Measurements from ENCODE around the gene NTHL1. TPM values are rescaled to one million over a fixed set of nuclear protein-coding genes. Genes with fewer than 3 reads are reported as not detected.

Gene NTHL1
- total RNA-seq, 1 experiment from 2014 or later: 39.8 TPM

GRCh38 chr16:2015947-2016208 is 31.8 kb downstream of the NTHL1 start:
- Histone ChIP-seq H3K4me3 (ENCODE audit: low read depth in 2 of 2, low read length in 2 of 2) (no peak overlapping the region), H3K27me3 (ENCODE audit: control insufficient read depth, insufficient read depth, low read length) (no peaks in the 10 kb centered on the region), H3K27ac (ENCODE audit: low read length) (no peak overlapping the region), H3K36me3 (ENCODE audit: control insufficient read depth, insufficient read depth, low read length) (no peaks in the 10 kb centered on the region; the same call in 1 of the 2 replicates), H3K9me3 (ENCODE audit: control insufficient read depth, insufficient read depth, low read depth, low read length) (no peaks in the 10 kb centered on the region), H3K4me1 (ENCODE audit: control insufficient read depth, insufficient read depth, low read length) (peaks cover 3% of the 10 kb centered on the region; the same call in 1 of the 2 replicates)
- in situ Hi-C loops (cut with HindIII; ENCODE audit: low pct_unique_long_range_greater_than_20kb, low sequenced_read_pairs): no loop called here
- no TSS peak for BruUV-seq (replicated peaks)
- ATAC-seq: no peak
- CTCF ChIA-PET: no interaction called here
- POLR2A ChIA-PET: no interaction called here
- TF ChIP-seq POLR2AphosphoS5 (IDR thresholded peaks at IDR 0.05; ENCODE audit: low read depth, low read length): no peak
- TF ChIP-seq TCF7L2 (IDR thresholded peaks at IDR 0.05; ENCODE audit: low read depth, low read length): no peak
- no peak for TF ChIP-seq SIN3A (IDR thresholded peaks at IDR 0.05; ENCODE audit: borderline replicate concordance, insufficient read depth, low read depth, low read length)
- TF ChIP-seq, protein P1, sequence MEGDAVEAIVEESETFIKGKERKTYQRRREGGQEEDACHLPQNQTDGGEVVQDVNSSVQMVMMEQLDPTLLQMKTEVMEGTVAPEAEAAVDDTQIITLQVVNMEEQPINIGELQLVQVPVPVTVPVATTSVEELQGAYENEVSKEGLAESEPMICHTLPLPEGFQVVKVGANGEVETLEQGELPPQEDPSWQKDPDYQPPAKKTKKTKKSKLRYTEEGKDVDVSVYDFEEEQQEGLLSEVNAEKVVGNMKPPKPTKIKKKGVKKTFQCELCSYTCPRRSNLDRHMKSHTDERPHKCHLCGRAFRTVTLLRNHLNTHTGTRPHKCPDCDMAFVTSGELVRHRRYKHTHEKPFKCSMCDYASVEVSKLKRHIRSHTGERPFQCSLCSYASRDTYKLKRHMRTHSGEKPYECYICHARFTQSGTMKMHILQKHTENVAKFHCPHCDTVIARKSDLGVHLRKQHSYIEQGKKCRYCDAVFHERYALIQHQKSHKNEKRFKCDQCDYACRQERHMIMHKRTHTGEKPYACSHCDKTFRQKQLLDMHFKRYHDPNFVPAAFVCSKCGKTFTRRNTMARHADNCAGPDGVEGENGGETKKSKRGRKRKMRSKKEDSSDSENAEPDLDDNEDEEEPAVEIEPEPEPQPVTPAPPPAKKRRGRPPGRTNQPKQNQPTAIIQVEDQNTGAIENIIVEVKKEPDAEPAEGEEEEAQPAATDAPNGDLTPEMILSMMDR (IDR thresholded peaks at IDR 0.05): no peak
- no peak for TF ChIP-seq REST (IDR thresholded peaks at IDR 0.05; ENCODE audit: insufficient read depth in 1 of 2, low read depth in 2 of 2, low read length in 1 of 2)
- intact Hi-C loops (cut with micrococcal nuclease; ENCODE audit: unreplicated experiment): no loop called here
- DNase-seq (ENCODE audit: low read depth, low spot score): no peak

DNA sequence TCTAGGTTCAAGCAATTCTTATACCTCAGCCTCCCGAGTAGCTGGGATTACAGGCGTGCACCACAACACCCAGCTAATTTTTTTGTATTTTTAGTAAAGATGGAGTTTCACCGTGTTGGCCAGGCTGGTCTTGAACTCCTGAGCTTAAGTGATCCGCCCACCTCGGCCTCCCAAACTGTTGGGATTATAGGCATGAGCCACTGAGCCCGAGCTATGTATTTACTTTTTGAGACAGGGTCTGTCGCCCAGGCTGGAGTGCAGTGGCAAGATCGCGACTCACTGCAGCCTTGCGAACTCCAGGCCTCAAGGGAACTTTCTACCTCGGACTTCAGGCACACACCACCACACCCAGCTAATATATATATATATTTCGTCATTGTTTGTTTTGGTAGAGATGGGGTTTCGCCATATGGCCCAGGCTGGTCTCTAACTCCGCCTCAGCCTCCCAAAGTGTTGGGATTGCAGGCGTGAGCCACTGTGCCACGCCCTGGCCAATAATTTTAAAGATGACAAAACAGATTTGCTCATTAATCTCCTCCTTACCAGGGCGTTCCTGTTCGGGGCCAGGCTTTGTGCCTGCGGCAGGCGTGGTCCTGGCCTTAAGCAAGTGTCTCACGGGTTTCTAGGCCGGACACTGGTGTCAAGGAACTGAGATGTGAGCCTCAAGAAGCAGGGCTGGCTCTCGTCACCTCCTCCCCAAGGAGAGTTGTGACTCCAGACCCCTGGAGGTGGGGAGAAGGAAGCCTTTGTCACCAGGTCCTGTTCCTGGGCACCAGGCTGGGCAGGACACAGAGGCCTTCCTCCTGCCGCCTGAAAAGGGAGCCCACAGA is 32.3 kb downstream of the NTHL1 start:
- H3K27ac ChIP-seq (ENCODE audit: low read length): no peak overlapping the region
- ATAC-seq: no peak

More for the DNA sequence above, 32.3 kb downstream of the NTHL1 start:
- TF ChIP-seq SIN3A (IDR thresholded peaks at IDR 0.05; ENCODE audit: borderline replicate concordance, insufficient read depth, low read depth, low read length): no peak
- TF ChIP-seq REST (IDR thresholded peaks at IDR 0.05; ENCODE audit: insufficient read depth in 1 of 2, low read depth in 2 of 2, low read length in 1 of 2): no peak
- TF ChIP-seq POLR2AphosphoS5 (IDR thresholded peaks at IDR 0.05; ENCODE audit: low read depth, low read length): no peak
- TF ChIP-seq TCF7L2 (IDR thresholded peaks at IDR 0.05; ENCODE audit: low read depth, low read length): no peak
- TF ChIP-seq, protein P1 (IDR thresholded peaks at IDR 0.05): no peak
- ChIA-PET POLR2A (no interaction called here), CTCF (no interaction called here)
- no peaks in the 10 kb centered on the region; the same call in 1 of the 2 replicates for H3K36me3 ChIP-seq (ENCODE audit: control insufficient read depth, insufficient read depth, low read length)
- in situ Hi-C loops (cut with HindIII; ENCODE audit: low pct_unique_long_range_greater_than_20kb, low sequenced_read_pairs) (no loop called here), intact Hi-C loops (cut with micrococcal nuclease; ENCODE audit: unreplicated experiment) (no loop called here)
- BruUV-seq (replicated peaks): no TSS peak
- peaks cover 5% of the 10 kb centered on the region for H3K4me1 ChIP-seq (ENCODE audit: control insufficient read depth, insufficient read depth, low read length)
- H3K9me3 ChIP-seq (ENCODE audit: control insufficient read depth, insufficient read depth, low read depth, low read length): no peaks in the 10 kb centered on the region
- no peak for DNase-seq (ENCODE audit: low read depth, low spot score)
- H3K4me3 ChIP-seq (ENCODE audit: low read depth in 2 of 2, low read length in 2 of 2): no peak overlapping the region
- H3K27me3 ChIP-seq (ENCODE audit: control insufficient read depth, insufficient read depth, low read length): no peaks in the 10 kb centered on the region
